HL-60 (cell line): ENCODE data around the gene SERPINA9.

Experiments used
- GABPA ChIP-seq: IDR thresholded peaks from 2 replicates; pipeline ENCODE4 v1.6.1; 2012; ENCODE audit warnings: low read depth
- POLR2AphosphoS5 ChIP-seq: IDR thresholded peaks from 2 replicates; pipeline ENCODE4 v1.6.1; 2012; ENCODE audit warnings: low read depth
- SPI1 ChIP-seq: IDR thresholded peaks from 2 replicates; pipeline ENCODE4 v1.6.1; 2012; ENCODE audit warnings: low read depth, mild to moderate bottlenecking, borderline replicate concordance
- TF ChIP-seq, protein P1 (sequence below): IDR thresholded peaks from one replicate; pipeline ENCODE4 v1.5.1; 2011; ENCODE audit warnings: low read length, control low read depth, inconsistent platforms; ENCODE audit not compliant: insufficient read depth
- TF ChIP-seq, protein P2 (sequence below): IDR thresholded peaks from 2 replicates; pipeline ENCODE4 v1.6.1; 2012; ENCODE audit warnings: low read depth; ENCODE audit not compliant: insufficient replicate concordance

DNA sequence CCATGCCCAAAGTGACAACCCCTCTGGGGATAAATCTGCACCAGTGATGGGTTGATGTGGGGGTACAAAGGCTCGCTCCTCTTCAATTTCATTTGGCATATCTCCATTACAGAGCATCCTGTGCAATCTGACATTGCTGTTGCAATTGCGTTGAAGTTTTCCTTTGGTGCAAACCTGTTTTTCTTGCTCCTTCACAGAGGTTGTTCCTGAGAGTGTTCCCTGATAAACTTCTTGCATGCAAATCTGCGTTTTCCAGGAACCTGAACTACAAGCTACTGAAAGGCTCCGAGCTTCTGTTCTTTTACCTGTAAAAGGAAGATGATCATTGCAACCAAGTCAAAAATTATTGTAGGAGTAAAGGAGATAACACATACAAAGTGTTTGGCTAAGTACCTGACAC lies 49.5 kb downstream of the SERPINA9 start:
- TF ChIP-seq, protein P1, sequence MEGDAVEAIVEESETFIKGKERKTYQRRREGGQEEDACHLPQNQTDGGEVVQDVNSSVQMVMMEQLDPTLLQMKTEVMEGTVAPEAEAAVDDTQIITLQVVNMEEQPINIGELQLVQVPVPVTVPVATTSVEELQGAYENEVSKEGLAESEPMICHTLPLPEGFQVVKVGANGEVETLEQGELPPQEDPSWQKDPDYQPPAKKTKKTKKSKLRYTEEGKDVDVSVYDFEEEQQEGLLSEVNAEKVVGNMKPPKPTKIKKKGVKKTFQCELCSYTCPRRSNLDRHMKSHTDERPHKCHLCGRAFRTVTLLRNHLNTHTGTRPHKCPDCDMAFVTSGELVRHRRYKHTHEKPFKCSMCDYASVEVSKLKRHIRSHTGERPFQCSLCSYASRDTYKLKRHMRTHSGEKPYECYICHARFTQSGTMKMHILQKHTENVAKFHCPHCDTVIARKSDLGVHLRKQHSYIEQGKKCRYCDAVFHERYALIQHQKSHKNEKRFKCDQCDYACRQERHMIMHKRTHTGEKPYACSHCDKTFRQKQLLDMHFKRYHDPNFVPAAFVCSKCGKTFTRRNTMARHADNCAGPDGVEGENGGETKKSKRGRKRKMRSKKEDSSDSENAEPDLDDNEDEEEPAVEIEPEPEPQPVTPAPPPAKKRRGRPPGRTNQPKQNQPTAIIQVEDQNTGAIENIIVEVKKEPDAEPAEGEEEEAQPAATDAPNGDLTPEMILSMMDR = no peak
- TF ChIP-seq, protein P2, sequence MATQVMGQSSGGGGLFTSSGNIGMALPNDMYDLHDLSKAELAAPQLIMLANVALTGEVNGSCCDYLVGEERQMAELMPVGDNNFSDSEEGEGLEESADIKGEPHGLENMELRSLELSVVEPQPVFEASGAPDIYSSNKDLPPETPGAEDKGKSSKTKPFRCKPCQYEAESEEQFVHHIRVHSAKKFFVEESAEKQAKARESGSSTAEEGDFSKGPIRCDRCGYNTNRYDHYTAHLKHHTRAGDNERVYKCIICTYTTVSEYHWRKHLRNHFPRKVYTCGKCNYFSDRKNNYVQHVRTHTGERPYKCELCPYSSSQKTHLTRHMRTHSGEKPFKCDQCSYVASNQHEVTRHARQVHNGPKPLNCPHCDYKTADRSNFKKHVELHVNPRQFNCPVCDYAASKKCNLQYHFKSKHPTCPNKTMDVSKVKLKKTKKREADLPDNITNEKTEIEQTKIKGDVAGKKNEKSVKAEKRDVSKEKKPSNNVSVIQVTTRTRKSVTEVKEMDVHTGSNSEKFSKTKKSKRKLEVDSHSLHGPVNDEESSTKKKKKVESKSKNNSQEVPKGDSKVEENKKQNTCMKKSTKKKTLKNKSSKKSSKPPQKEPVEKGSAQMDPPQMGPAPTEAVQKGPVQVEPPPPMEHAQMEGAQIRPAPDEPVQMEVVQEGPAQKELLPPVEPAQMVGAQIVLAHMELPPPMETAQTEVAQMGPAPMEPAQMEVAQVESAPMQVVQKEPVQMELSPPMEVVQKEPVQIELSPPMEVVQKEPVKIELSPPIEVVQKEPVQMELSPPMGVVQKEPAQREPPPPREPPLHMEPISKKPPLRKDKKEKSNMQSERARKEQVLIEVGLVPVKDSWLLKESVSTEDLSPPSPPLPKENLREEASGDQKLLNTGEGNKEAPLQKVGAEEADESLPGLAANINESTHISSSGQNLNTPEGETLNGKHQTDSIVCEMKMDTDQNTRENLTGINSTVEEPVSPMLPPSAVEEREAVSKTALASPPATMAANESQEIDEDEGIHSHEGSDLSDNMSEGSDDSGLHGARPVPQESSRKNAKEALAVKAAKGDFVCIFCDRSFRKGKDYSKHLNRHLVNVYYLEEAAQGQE = no peak
- TF ChIP-seq POLR2AphosphoS5 (no peak), GABPA (no peak), SPI1 (no peak)
